Gastrocnemius medialis (tissue), 4 donors: ENCODE measurements around the gene CAMKK2. TPM values are rescaled to one million over a fixed set of nuclear protein-coding genes. Genes with fewer than 3 reads are reported as not detected.

ENCODE experiments used
- ATAC-seq, 2 donors: fragments of 150-250 bp; one replicate each; pipeline ENCODE4 v1.9.1; 2016
- DNase-seq, 2 donors: peaks; one replicate each; pipeline ENCODE4 v3.0.0-alpha.2; 2019
- H3K27ac ChIP-seq, 4 donors: fragments of 200-600 bp; sonication (generic); 1 replicate in 1 of 4; 2 replicates in 3 of 4; pipeline ENCODE4 v1.5.1; 2016 to 2018; ENCODE audit warnings: mild to moderate bottlenecking in 2 of 4, moderate library complexity in 1 of 4
- H3K27me3 ChIP-seq, 3 donors: fragments of 200-600 bp; sonication (generic) in 2 of 3; 1 replicate in 1 of 3; 2 replicates in 2 of 3; pipeline versions ENCODE4 v1.5.1 to v1.6.0; 2016 to 2019; ENCODE audit warnings: mild to moderate bottlenecking in 1 of 3, moderate library complexity in 1 of 3
- H3K36me3 ChIP-seq, 2 donors: fragments of 200-600 bp; sonication (generic) in 1 of 2; one replicate each; pipeline ENCODE4 v1.5.1; 2017 to 2018
- H3K4me1 ChIP-seq, 2 donors: fragments of 200-600 bp; sonication (generic) in 1 of 2; one replicate each; pipeline ENCODE4 v1.5.1; 2016 to 2017; ENCODE audit warnings: mild to moderate bottlenecking in 2 of 2
- H3K4me3 ChIP-seq, 4 donors: fragments of 200-600 bp; sonication (generic) in 3 of 4; 1 replicate in 1 of 4; 2 replicates in 3 of 4; pipeline ENCODE4 v1.5.1; 2016 to 2019; ENCODE audit warnings: mild to moderate bottlenecking in 2 of 4
- H3K9me3 ChIP-seq, 3 donors: fragments of 200-600 bp; sonication (generic) in 2 of 3; 1 replicate in 1 of 3; 2 replicates in 2 of 3; pipeline ENCODE4 v1.5.1; 2016 to 2019
- POLR2A ChIP-seq, 2 donors: fragments of 450-650 bp; IDR thresholded peaks; one replicate each; pipeline ENCODE4 v1.6.1; 2017; ENCODE audit warnings: antibody characterized with exemption in 2 of 2, mild to moderate bottlenecking in 2 of 2, moderate library complexity in 2 of 2
- in situ Hi-C, 4 donors: fragments of 200-750 bp; cut with MboI; loops; one replicate each; pipeline versions ENCODE4 v1.15.0 to v1.8.0; 2017; ENCODE audit warnings: low sequenced_read_pairs in 4 of 4
- intact Hi-C: fragments of 100-400 bp; cut with DNase I; formaldehyde crosslinking; loops from one replicate; pipeline ENCODE4 v1.15.1; 2023; ENCODE audit warnings: low total_unique reads
- total RNA-seq, 4 donors: library from RNA; depleted of rRNA; stranded (reverse); fragments of >200 nt; gene quantifications; one replicate each; pipeline versions ENCODE4 v1.1.0 to v1.2.3, GENCODE V29; 2016
- TF ChIP-seq, protein P1 (sequence below), 5 experiments: fragments of 450-650 bp in 3 of 5; fragments of 200-600 bp in 2 of 5; sonication (generic) in 2 of 5; IDR thresholded peaks in 4 of 5; conservative IDR thresholded peaks in 1 of 5; 1 replicate in 4 of 5; 2 replicates in 1 of 5; pipeline ENCODE4 v1.5.1; 2016 to 2019; ENCODE audit warnings: antibody characterized with exemption in 5 of 5, mild to moderate bottlenecking in 3 of 5, moderate library complexity in 3 of 5

Gene CAMKK2
- total RNA-seq, 4 donors from 2014 or later = 6.0 to 10.2 (median 7.5) TPM

DNA sequence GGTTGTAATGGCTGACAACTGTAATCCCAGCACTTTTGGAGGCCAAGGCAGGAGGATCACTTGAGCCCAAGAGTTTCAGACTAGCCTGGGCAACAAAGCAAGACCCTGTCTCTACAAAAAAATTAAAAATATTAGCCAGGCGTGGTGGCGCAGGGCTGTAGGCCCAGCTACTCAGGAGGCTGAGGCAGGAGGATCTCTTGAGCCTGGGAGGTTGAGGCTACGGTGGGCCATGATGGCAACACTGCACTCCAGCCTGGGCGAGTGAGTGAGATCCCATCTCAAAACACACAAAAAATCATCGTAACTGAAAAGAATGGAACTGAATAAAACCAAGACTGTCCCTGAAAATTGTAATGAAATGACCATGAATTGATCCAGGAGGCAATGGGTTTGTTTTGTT lies 6.1 kb downstream of the CAMKK2 start:
- DNase-seq (no peak), ATAC-seq (no peak)
- intact Hi-C loops (no loop called here), in situ Hi-C loops (no loop called here)
- H3K4me3 ChIP-seq = no peak overlapping the region
- no peaks in the 10 kb centered on the region for H3K9me3 ChIP-seq
- H3K27me3 ChIP-seq = no peaks in the 10 kb centered on the region
- TF ChIP-seq POLR2A (IDR thresholded peaks at IDR 0.05) = no peak
- TF ChIP-seq, protein P1, sequence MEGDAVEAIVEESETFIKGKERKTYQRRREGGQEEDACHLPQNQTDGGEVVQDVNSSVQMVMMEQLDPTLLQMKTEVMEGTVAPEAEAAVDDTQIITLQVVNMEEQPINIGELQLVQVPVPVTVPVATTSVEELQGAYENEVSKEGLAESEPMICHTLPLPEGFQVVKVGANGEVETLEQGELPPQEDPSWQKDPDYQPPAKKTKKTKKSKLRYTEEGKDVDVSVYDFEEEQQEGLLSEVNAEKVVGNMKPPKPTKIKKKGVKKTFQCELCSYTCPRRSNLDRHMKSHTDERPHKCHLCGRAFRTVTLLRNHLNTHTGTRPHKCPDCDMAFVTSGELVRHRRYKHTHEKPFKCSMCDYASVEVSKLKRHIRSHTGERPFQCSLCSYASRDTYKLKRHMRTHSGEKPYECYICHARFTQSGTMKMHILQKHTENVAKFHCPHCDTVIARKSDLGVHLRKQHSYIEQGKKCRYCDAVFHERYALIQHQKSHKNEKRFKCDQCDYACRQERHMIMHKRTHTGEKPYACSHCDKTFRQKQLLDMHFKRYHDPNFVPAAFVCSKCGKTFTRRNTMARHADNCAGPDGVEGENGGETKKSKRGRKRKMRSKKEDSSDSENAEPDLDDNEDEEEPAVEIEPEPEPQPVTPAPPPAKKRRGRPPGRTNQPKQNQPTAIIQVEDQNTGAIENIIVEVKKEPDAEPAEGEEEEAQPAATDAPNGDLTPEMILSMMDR (IDR thresholded peaks at IDR 0.05 in 4 of 5, conservative IDR thresholded peaks at IDR 0.05 in 1 of 5) = no peak
- H3K36me3 ChIP-seq = peaks cover 0 to 8% of the 10 kb centered on the region in 2 donors
- H3K27ac ChIP-seq = no peak overlapping the region
- peaks cover 3 to 10% of the 10 kb centered on the region in 2 donors for H3K4me1 ChIP-seq

DNA sequence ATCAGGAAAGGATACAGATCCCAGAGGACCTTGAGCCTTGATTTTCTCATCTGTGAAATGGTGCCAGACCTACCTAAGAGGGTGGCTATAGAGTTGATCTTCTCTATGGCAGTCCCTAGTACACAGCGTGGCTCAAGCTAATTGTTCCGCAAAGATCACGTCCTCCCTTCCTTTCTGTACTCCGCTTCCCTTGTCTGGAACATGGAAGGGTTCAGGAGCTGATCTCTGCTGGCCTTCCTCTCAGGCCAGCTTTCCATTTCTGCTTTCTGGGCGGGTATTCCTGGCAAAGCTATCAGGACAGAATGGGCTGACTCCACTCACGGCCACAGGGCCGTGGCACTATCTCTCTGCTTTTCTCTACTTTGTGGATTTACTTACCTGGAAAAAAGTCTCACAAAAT lies 6.5 kb downstream of the CAMKK2 start:
- TF ChIP-seq POLR2A (IDR thresholded peaks at IDR 0.05) = no peak
- no peak for DNase-seq
- in situ Hi-C loops (no loop called here), intact Hi-C loops (no loop called here)
- no peaks in the 10 kb centered on the region for H3K27me3 ChIP-seq
- no peaks in the 10 kb centered on the region for H3K9me3 ChIP-seq
- peaks cover 0 to 9% of the 10 kb centered on the region in 2 donors for H3K4me1 ChIP-seq
- peaks cover 0 to 8% of the 10 kb centered on the region in 2 donors for H3K36me3 ChIP-seq
- no peak overlapping the region for H3K4me3 ChIP-seq
- ATAC-seq = no peak
- H3K27ac ChIP-seq = peak overlapping the region in 1 of 4 donors; percentile 46

DNA sequence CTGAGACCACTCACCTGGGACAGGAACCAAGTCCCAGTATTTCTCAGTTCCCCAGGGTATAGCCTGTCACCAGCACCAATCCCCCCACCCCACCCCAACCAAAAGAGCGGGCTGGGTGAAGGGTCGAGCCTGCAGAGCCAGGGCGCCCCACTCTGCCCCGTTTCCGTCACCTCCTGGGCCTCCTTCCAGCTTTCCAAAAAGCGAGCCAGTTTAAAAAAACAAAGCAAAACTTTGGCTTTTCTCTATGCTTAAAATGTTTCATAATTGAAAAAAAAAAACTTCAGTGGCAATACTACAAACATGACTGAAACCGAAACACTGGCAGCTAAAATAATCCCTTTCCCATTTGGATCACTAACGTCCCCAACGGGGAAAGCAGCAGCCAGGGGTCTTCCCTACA lies 7.5 kb downstream of the CAMKK2 start:
- Histone ChIP-seq H3K27ac (peak overlapping the region in 1 of 4 donors; percentile 46), H3K27me3 (no peaks in the 10 kb centered on the region), H3K36me3 (peaks cover 0 to 8% of the 10 kb centered on the region in 2 donors), H3K9me3 (no peaks in the 10 kb centered on the region), H3K4me3 (no peak overlapping the region), H3K4me1 (peaks cover 0 to 9% of the 10 kb centered on the region in 2 donors)
- in situ Hi-C loops = no loop called here
- intact Hi-C loops = no loop called here
- DNase-seq = no peak
- ATAC-seq = no peak
- TF ChIP-seq POLR2A (IDR thresholded peaks at IDR 0.05) = no peak
- TF ChIP-seq, protein P1 (IDR thresholded peaks at IDR 0.05 in 4 of 5, conservative IDR thresholded peaks at IDR 0.05 in 1 of 5) = no peak

DNA sequence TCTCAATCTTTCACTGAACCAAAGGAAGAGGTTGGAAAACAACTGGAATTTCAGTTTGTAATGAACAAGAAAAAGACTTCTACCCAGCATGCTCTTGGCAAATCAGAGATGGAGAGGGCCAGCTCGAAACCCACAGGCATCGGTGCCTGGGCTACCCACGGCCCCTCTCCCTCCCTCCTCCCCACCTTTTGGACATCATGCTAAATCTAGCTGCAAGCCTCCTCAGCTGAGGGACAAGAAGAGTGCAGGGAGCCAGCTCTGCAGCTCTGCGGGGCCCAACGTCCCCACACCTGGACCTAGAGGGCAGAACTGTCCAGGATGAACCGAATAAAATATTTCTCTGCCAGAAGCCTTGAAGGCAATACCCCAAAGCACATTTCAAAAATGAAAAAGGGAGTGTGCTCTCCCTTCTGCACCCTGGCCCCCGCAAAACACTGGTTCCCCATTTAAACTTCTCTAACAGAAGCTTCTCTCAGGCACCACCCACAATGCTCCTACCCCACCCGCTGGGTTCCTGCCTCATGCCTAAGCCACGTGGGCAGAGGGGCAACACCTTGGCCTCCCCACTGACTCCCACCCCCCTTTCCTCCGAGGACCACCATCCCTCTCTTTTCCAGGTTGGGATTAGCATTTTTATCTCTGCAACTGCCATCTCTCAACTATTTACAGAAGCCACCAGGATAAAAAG lies 8.2 kb downstream of the CAMKK2 start:
- H3K4me1 ChIP-seq = peaks cover 0 to 9% of the 10 kb centered on the region in 2 donors

DNA sequence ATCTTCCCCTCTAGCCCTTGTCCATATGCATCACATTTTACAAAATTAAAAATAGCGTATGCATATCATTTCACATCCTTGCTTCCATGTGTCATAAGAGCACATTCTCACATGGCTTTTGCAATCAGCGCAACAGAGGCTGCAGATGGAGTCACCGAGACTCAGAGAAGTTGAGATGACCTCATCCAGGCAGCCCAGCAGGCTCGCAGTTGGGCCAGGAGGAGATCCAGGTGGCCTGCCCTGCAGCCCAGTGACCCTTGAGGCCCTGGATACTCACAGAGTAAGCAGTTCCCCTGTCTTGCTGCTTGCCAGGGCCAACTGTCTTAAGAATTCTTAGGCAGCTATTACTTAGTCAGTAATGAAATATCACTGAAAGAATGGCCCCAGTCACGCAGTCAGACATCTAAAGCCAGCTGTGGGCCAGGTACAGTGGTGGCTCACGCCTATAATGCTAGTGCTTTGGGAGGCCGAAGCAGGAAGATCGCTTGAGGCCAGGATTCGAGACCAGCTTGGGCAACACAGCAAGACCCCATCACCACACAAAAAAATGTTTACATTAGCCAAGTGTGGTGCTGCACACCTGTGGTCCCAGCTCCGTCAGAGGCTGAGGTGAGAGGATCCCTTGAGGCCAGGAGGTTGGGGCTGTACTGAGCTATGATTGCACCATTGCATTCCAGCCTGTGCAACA lies 9.1 kb downstream of the CAMKK2 start:
- Histone ChIP-seq H3K27ac (no peak overlapping the region), H3K4me3 (no peak overlapping the region), H3K36me3 (peaks cover 0 to 5% of the 10 kb centered on the region in 2 donors), H3K9me3 (no peaks in the 10 kb centered on the region), H3K4me1 (peaks cover 0 to 9% of the 10 kb centered on the region in 2 donors), H3K27me3 (no peaks in the 10 kb centered on the region)
- TF ChIP-seq POLR2A (IDR thresholded peaks at IDR 0.05) = no peak
- TF ChIP-seq, protein P1 (IDR thresholded peaks at IDR 0.05 in 4 of 5, conservative IDR thresholded peaks at IDR 0.05 in 1 of 5) = no peak
- no peak for ATAC-seq
- intact Hi-C loops (no loop called here), in situ Hi-C loops (no loop called here)
- DNase-seq = no peak

More for the DNA sequence above, 8.2 kb downstream of the CAMKK2 start:
- no peak overlapping the region for H3K27ac ChIP-seq
- TF ChIP-seq POLR2A (IDR thresholded peaks at IDR 0.05) = no peak
- TF ChIP-seq, protein P1 (IDR thresholded peaks at IDR 0.05 in 4 of 5, conservative IDR thresholded peaks at IDR 0.05 in 1 of 5) = no peak
- H3K36me3 ChIP-seq = peaks cover 0 to 8% of the 10 kb centered on the region in 2 donors
- H3K4me3 ChIP-seq = no peak overlapping the region
- no peaks in the 10 kb centered on the region for H3K9me3 ChIP-seq
- in situ Hi-C loops (no loop called here), intact Hi-C loops (no loop called here)
- ATAC-seq = no peak
- H3K27me3 ChIP-seq = no peaks in the 10 kb centered on the region
- DNase-seq = no peak
